Measurements from ENCODE around the gene MGAT5. TPM values are rescaled to one million over a fixed set of nuclear protein-coding genes. Genes with fewer than 3 reads are reported as not detected.

MGAT5 gene
- total and polyA plus RNA-seq, 4 donors = 3.6 to 53.7 (median 31.3) TPM

DNA sequence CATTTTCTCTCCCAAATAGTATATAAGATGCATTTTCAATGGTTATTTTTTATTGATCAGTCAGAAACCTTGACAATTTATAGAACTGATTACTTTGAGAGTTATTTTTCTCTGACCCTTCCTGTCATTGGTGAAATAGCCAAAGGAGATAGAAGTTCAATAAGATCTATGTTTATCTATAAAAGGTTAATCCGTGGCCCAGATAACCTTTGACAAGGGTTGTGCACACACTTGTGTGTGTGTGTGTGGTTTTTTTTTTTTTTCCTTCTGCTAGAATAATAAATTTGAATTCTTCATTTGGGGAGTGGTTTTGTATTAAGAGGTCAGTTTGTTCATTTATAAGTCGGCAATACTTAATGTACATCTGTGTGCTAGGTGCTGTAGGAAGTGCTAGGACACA is 160.0 kb downstream of the MGAT5 start:
- no peak for TF ChIP-seq CTCF (IDR thresholded peaks at IDR 0.05; ENCODE audit: control extremely low read depth, extremely low read depth)
- H3K27me3 ChIP-seq (ENCODE audit: control insufficient read depth in 3 of 3, insufficient read depth in 3 of 3, low read length in 2 of 3) = no peaks in the 10 kb centered on the region

DNA sequence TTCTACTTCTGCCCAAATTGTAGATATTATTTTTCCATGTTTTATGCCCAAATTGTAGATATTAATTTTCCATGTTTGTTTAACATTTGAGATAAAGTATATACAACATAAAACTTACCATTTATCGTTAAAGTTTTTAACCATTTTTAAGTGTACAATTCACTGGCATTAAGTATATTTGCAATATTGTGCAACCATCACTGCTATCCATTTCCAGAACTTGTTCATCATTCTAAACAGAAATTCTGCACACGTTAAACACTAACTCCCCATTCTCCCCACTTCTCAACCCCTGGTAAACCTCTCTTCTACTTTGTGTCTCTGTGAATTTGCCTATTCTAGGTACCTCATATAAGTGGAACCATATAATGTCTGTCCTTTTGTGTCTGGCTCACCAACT is 162.1 kb downstream of the MGAT5 start:
- no peak overlapping the region for H3K4me3 ChIP-seq
- no peak overlapping the region for H3K27ac ChIP-seq (ENCODE audit: low read depth in 1 of 2, low read length in 1 of 2)
- peaks cover 0 to 6% (median 0%) of the 10 kb centered on the region in 4 donors for H3K36me3 ChIP-seq (ENCODE audit: control insufficient read depth in 4 of 4, insufficient read depth in 4 of 4, low read length in 4 of 4)
- no peak for DNase-seq
- WGBS, 2 donors = 75 to 76% methylated on average over 2 of the region's 2 CpGs
- no peaks in the 10 kb centered on the region for H3K27me3 ChIP-seq (ENCODE audit: control insufficient read depth in 3 of 3, insufficient read depth in 3 of 3, low read length in 2 of 3)
- peaks cover 0 to 10% (median 3%) of the 10 kb centered on the region in 5 donors for H3K4me1 ChIP-seq (ENCODE audit: control insufficient read depth in 5 of 5, insufficient read depth in 5 of 5, low read length in 5 of 5)
- no peak for ATAC-seq (ENCODE audit: insufficient read depth, low FRiP score)
- no peak for TF ChIP-seq CTCF (IDR thresholded peaks at IDR 0.05; ENCODE audit: control extremely low read depth, extremely low read depth)
- H3K9ac ChIP-seq (ENCODE audit: insufficient read depth in 1 of 2, low read length in 2 of 2) = no peak overlapping the region
- no peaks in the 10 kb centered on the region for H3K9me3 ChIP-seq (ENCODE audit: control insufficient read depth in 4 of 4, insufficient read depth in 3 of 4, low read length in 3 of 4)

More for the DNA sequence above, 160.0 kb downstream of the MGAT5 start:
- peaks cover 0 to 22% (median 3%) of the 10 kb centered on the region in 5 donors for H3K4me1 ChIP-seq (ENCODE audit: control insufficient read depth in 5 of 5, insufficient read depth in 5 of 5, low read length in 5 of 5)
- 62 to 91% methylated on average over 2 of the region's 2 CpGs for WGBS, 2 donors
- H3K4me3 ChIP-seq = no peak overlapping the region
- H3K36me3 ChIP-seq (ENCODE audit: control insufficient read depth in 4 of 4, insufficient read depth in 4 of 4, low read length in 4 of 4) = peaks cover 0 to 6% (median 0%) of the 10 kb centered on the region in 4 donors
- H3K9me3 ChIP-seq (ENCODE audit: control insufficient read depth in 4 of 4, insufficient read depth in 3 of 4, low read length in 3 of 4) = no peaks in the 10 kb centered on the region
- H3K27ac ChIP-seq (ENCODE audit: low read depth in 1 of 2, low read length in 1 of 2) = no peak overlapping the region
- no peak for ATAC-seq (ENCODE audit: insufficient read depth, low FRiP score)
- DNase-seq = no peak
- no peak overlapping the region for H3K9ac ChIP-seq (ENCODE audit: insufficient read depth in 1 of 2, low read length in 2 of 2)

GRCh38 chr2:134416637-134417036 is 162.8 kb downstream of the MGAT5 start:
- H3K9me3 ChIP-seq (ENCODE audit: control insufficient read depth in 4 of 4, insufficient read depth in 3 of 4, low read length in 3 of 4) = no peaks in the 10 kb centered on the region
- peaks cover 0 to 6% (median 0%) of the 10 kb centered on the region in 4 donors for H3K36me3 ChIP-seq (ENCODE audit: control insufficient read depth in 4 of 4, insufficient read depth in 4 of 4, low read length in 4 of 4)
- H3K4me1 ChIP-seq (ENCODE audit: control insufficient read depth in 5 of 5, insufficient read depth in 5 of 5, low read length in 5 of 5) = peaks cover 0 to 7% (median 3%) of the 10 kb centered on the region in 5 donors
- H3K27me3 ChIP-seq (ENCODE audit: control insufficient read depth in 3 of 3, insufficient read depth in 3 of 3, low read length in 2 of 3) = no peaks in the 10 kb centered on the region
- no peak overlapping the region for H3K9ac ChIP-seq (ENCODE audit: insufficient read depth in 1 of 2, low read length in 2 of 2)
- TF ChIP-seq CTCF (IDR thresholded peaks at IDR 0.05; ENCODE audit: control extremely low read depth, extremely low read depth) = no peak
- ATAC-seq (ENCODE audit: insufficient read depth, low FRiP score) = no peak
- no peak for DNase-seq
- H3K4me3 ChIP-seq = no peak overlapping the region
- WGBS, 2 donors = 93 to 100% methylated on average over 1 of the region's 1 CpG
- no peak overlapping the region for H3K27ac ChIP-seq (ENCODE audit: low read depth in 1 of 2, low read length in 1 of 2)
